GM12865 (cell line): Measurements from ENCODE around the gene AK8.

Experiments
- DNase-seq: peaks from one replicate; pipeline ENCODE4 v3.0.0; 2010; ENCODE audit warnings: low read depth
- H3K4me3 ChIP-seq: 2 replicates; pipeline ENCODE4 v1.5.1; 2011; ENCODE audit warnings: mild to moderate bottlenecking, low read depth, low read length, control low read depth
- CTCF ChIP-seq: IDR thresholded peaks from 2 replicates; pipeline ENCODE4 v1.5.1; 2011; ENCODE audit warnings: low read length, control low read depth, low read depth, inconsistent platforms; ENCODE audit not compliant: insufficient read depth; ENCODE audit errors: missing control alignments

AK8 gene

GRCh38 chr9:132739710-132740310 lies 138.3 kb downstream of the AK8 start:
- H3K4me3 ChIP-seq, result no peak overlapping the region
- DNase-seq, result no peak
- TF ChIP-seq CTCF, result no peak

DNA sequence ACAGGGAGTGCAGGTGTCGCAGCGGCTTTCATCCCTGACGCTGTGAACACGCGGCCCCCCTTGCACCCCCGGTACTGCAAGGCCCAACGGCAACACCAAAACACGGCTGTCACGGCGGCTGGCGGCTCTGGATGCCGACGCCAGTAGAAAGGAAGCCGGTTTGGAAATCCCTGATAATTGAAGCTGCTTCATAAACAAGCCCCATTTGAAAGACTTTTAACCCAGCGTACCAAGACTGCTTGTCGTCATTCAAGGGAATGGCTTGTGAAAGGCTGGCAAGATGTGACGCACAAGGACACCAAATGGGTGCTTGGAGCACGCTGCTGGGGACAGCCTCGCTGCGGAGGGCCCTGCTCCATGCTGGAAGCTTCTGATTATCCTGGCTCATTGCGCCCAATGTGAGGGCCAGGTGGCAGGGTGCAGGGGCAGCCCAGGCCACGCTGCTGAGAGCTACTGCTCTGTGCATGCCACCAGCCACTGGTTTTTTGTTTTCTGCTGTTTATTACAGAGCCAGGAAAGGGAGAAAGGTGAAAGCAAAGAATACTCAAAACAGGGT lies 144.7 kb downstream of the AK8 start:
- H3K4me3 ChIP-seq, result no peak overlapping the region
- no peak for TF ChIP-seq CTCF
- no peak for DNase-seq

DNA sequence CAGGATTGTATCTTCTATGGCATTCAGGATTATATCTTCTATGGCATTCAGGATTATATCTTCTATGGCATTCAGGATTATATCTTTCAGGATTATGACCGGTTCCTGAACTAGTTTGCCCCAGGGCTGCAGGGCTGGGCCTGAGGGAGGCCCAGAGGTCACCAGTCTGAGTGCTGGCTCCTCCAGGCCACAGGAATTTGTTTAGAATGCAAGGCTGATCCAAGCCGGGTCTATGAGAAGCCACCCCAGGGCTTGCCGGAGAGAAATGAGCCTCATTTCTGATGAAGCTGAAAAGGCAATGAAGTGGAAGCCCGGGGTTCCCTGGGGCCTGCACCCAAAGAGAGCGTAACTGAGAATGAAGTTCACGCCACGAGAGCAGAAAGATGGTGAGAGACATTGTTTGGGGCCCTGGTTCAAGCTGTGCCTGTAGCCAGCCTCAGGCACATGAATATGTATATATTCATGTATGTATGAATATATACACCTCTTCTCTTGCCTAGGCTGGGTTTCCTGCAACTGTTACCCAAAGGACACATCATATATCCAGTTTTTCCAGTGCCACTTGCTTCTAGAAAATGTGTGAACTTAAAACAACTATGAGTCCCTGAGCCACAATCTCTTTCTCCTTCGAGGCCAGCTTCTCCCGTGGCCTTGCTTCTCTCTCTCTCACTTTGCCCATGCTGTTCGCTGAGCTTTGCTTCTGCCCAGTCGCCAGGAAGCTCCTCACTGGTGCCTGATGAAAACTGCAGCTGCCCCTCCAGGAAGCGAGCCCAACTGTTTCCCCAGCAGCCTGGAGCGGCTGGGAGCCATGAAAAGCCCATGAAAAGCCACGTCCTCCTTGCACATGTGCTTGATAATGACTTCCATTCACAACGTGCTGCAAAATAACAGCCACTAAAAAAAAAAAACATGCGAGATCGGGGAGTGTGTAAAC lies 145.5 kb downstream of the AK8 start:
- H3K4me3 ChIP-seq, result no peak overlapping the region
- DNase-seq, result no peak
- no peak for TF ChIP-seq CTCF

DNA sequence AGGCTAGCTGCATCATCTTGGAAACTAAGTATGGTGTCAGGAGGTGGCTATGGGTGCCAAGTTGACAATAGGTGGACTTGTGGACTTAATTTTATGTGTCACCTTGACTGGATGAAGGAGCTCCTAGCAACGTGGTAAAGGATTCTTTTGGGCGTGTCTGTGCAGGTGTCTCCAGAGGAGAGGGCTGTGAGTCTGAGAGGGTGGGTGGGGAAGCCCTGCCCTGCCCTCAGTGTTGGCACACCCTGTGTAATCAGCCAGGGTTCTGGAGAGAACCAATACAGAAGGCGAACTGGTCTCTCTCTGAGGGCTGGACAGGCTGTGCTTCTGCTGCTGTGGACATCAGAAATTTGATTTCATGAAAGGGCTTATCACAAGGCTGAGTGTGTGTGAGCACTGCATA lies 146.9 kb downstream of the AK8 start:
- no peak overlapping the region for H3K4me3 ChIP-seq
- DNase-seq, result no peak
- TF ChIP-seq CTCF, result no peak

GRCh38 chr9:132730054-132731033 lies 147.7 kb downstream of the AK8 start:
- H3K4me3 ChIP-seq, result no peak overlapping the region
- no peak for DNase-seq
- no peak for TF ChIP-seq CTCF

- DNase-seq, result no peak
- no peak overlapping the region for H3K4me3 ChIP-seq
- TF ChIP-seq CTCF, result no peak
Observed at GRCh38 chr9:132729235-132729890, 148.7 kb downstream of the AK8 start.
